Left lobe of liver (tissue), 1 donor: ENCODE measurements around the gene OR1L6. TPM values are rescaled to one million over a fixed set of nuclear protein-coding genes. Genes with fewer than 3 reads are reported as not detected.

Source experiments
- total RNA-seq: library from RNA; stranded (reverse); gene quantifications from one replicate; pipeline ENCODE4 v1.2.1, GENCODE V29; 2021
- donor health status: DM: no; HTN: yes; CAD: no.

The OR1L6 gene
- total RNA-seq, 1 donor from 2014 or later: not detected

Other genes with a start within 250 kb of the OR1L6 start
- not detected for gene OR1J2, start 231.5 kb upstream of the OR1L6 start, total RNA-seq
- gene OR1J4, start 223.2 kb upstream of the OR1L6 start, total RNA-seq: not detected
- gene OR1N1, start 215.0 kb upstream of the OR1L6 start, total RNA-seq: not detected
- not detected for gene OR1N2, start 189.2 kb upstream of the OR1L6 start, total RNA-seq
- gene OR1L8, start 158.9 kb upstream of the OR1L6 start, total RNA-seq: not detected
- not detected for gene OR1Q1, start 127.6 kb upstream of the OR1L6 start, total RNA-seq
- not detected for gene OR1B1, start 84.7 kb upstream of the OR1L6 start, total RNA-seq
- gene OR1L1, start 80.6 kb upstream of the OR1L6 start, total RNA-seq: not detected
- gene OR1L3, start 67.2 kb upstream of the OR1L6 start, total RNA-seq: not detected
- gene OR1L4, start 18.3 kb upstream of the OR1L6 start, total RNA-seq: not detected
- gene OR5C1, start 46.6 kb downstream of the OR1L6 start, total RNA-seq: not detected
- not detected for gene OR1K1, start 57.8 kb downstream of the OR1L6 start, total RNA-seq
- gene PDCL, start 86.3 kb downstream of the OR1L6 start, total RNA-seq: 4.8 TPM
- 15.1 TPM for gene RC3H2, start 163.1 kb downstream of the OR1L6 start, total RNA-seq
- gene ZBTB6, start 171.0 kb downstream of the OR1L6 start, total RNA-seq: 2.0 TPM
- 1.7 TPM for gene ZBTB26, start 189.2 kb downstream of the OR1L6 start, total RNA-seq
- 13.9 TPM for gene RABGAP1, start 198.7 kb downstream of the OR1L6 start, total RNA-seq